ENCODE measurements around the gene TEX52. TPM values are rescaled to one million over a fixed set of nuclear protein-coding genes. Genes with fewer than 3 reads are reported as not detected.

The TEX52 gene
- total and polyA plus RNA-seq, 2 of the 13 experiments (the other 11 are each of a cell fraction or from before 2014, with no cell fraction given), result 0.05 TPM; not detected in 1

- TF ChIP-seq CEBPB (IDR thresholded peaks at IDR 0.05; ENCODE audit: borderline replicate concordance, low read depth, low read length) (peak; percentile 69; the same call in 1 of the 2 replicates), ZNF276 (CRISPR knock-in tag; IDR thresholded peaks at IDR 0.05; ENCODE audit: low read depth) (no peak), ZNF430 (CRISPR knock-in tag; IDR thresholded peaks at IDR 0.05) (peak; percentile 9; the same call in 1 of the 2 replicates), E2F5 (CRISPR knock-in tag; conservative IDR thresholded peaks at IDR 0.05) (peak; percentile 97), CCAR2 (optimal IDR thresholded peaks at IDR 0.05; ENCODE audit: low read depth, low read length) (no peak), ZNF782 (CRISPR knock-in tag; IDR thresholded peaks at IDR 0.05; ENCODE audit: borderline replicate concordance) (0 out of 2 replicates have a peak, but pooled peaks have one; percentile 29), FOXC1 (CRISPR knock-in tag; IDR thresholded peaks at IDR 0.05; ENCODE audit: borderline replicate concordance) (peak; percentile 12; the same call in 1 of the 2 replicates), HHEX (CRISPR knock-in tag; IDR thresholded peaks at IDR 0.05) (no peak), ZNF207 (IDR thresholded peaks at IDR 0.05; ENCODE audit: borderline replicate concordance) (no peak), KDM6A (CRISPR knock-in tag; IDR thresholded peaks at IDR 0.05; ENCODE audit: low read depth) (no peak), ZNF589 (CRISPR knock-in tag; conservative IDR thresholded peaks at IDR 0.05) (0 out of 2 replicates have a peak, but pooled peaks have one; percentile 50), KAT7 (CRISPR knock-in tag; IDR thresholded peaks at IDR 0.05; ENCODE audit: borderline replicate concordance) (peak; percentile 40; the same call in 1 of the 2 replicates), SOX6 (IDR thresholded peaks at IDR 0.05) (no peak), SOX6 (CRISPR knock-in tag; IDR thresholded peaks at IDR 0.05) (no peak; the same call in 1 of the 2 replicates), PHB2 (IDR thresholded peaks at IDR 0.05; ENCODE audit: partially characterized antibody) (no peak), SOX5 (CRISPR knock-in tag; IDR thresholded peaks at IDR 0.05; ENCODE audit: borderline replicate concordance) (peak; percentile 8; the same call in 1 of the 2 replicates), GLI4 (CRISPR knock-in tag; IDR thresholded peaks at IDR 0.05; ENCODE audit: borderline replicate concordance) (0 out of 2 replicates have a peak, but pooled peaks have one; percentile 19), ARID5B (CRISPR knock-in tag; IDR thresholded peaks at IDR 0.05) (peak; percentile 44; the same call in 1 of the 2 replicates), ZNF747 (CRISPR knock-in tag; IDR thresholded peaks at IDR 0.05; ENCODE audit: borderline replicate concordance) (peak; percentile 38; the same call in 1 of the 2 replicates), ZNF780A (CRISPR knock-in tag; IDR thresholded peaks at IDR 0.05) (no peak), ZNF20 (CRISPR knock-in tag; IDR thresholded peaks at IDR 0.05) (no peak), NFIC (IDR thresholded peaks at IDR 0.05; ENCODE audit: low read length) (no peak), ZNF850 (CRISPR knock-in tag; conservative IDR thresholded peaks at IDR 0.05) (no peak)
These were observed 20.5 kb upstream of the TEX52 start, which contains the start of the genes FOXM1 and RHNO1 (continued) for GRCh38 chr12:2877047-2877952.

Data from HepG2 (cell line).